K562 (cell line): ENCODE measurements around the gene MAPK13. TPM values are rescaled to one million over a fixed set of nuclear protein-coding genes. Genes with fewer than 3 reads are reported as not detected.

ENCODE experiments used
- ADNP ChIP-seq: fragments of 200-800 bp; sonication (Bioruptor generic); IDR thresholded peaks from 2 replicates; pipeline ENCODE4 v1.6.1; 2016; ENCODE audit warnings: missing genetic modification characterization, missing compliant biosample characterization
- BRD9 ChIP-seq: fragments of 450-650 bp; IDR thresholded peaks from 2 replicates; pipeline ENCODE4 v1.6.1; 2018; ENCODE audit warnings: low read depth; ENCODE audit not compliant: partially characterized antibody
- CBX1 ChIP-seq: sonication (generic); IDR thresholded peaks from 2 replicates; pipeline ENCODE4 v1.6.1; 2016; ENCODE audit warnings: antibody characterized with exemption, low read depth, mild to moderate bottlenecking
- CREB3L1 ChIP-seq: fragments of 450-650 bp; IDR thresholded peaks from 2 replicates; pipeline ENCODE4 v1.6.1; 2014; ENCODE audit warnings: low read depth, mild to moderate bottlenecking, moderate library complexity, borderline replicate concordance
- E2F5 ChIP-seq: sonication (generic); formaldehyde crosslinking; IDR thresholded peaks from 2 replicates; pipeline ENCODE4 v1.8.0; 2022; ENCODE audit warnings: mild to moderate bottlenecking, missing genetic modification reagents
- ELK3 ChIP-seq: fragments of 450-650 bp; formaldehyde crosslinking; IDR thresholded peaks from 2 replicates; pipeline ENCODE4 v1.4.0; 2020; ENCODE audit warnings: mild to moderate bottlenecking
- ETV1 ChIP-seq: fragments of 450-650 bp; conservative IDR thresholded peaks from 2 replicates; pipeline ENCODE4 v1.6.1; 2016; ENCODE audit warnings: missing genetic modification characterization, control low read depth, low read depth, missing compliant biosample characterization
- FOXA3 ChIP-seq, 2 experiments: fragments of 450-650 bp in 1 of 2; sonication (generic) in 1 of 2; formaldehyde crosslinking; IDR thresholded peaks in 1 of 2; conservative IDR thresholded peaks in 1 of 2; 2 replicates each; pipeline versions ENCODE4 v1.4.0 to v1.8.0; 2020 to 2022; ENCODE audit warnings: mild to moderate bottlenecking in 2 of 2, missing genetic modification reagents in 1 of 2
- KDM2B ChIP-seq: fragments of 250-450 bp; sonication (Bioruptor Pico); IDR thresholded peaks from 2 replicates; pipeline ENCODE4 v1.8.0; 2021; ENCODE audit warnings: mild to moderate bottlenecking, moderate library complexity
- MED1 ChIP-seq: sonication (generic); formaldehyde crosslinking; IDR thresholded peaks from 2 replicates; pipeline ENCODE4 v1.8.1; 2023; ENCODE audit warnings: missing genetic modification reagents, borderline replicate concordance
- NCOA2 ChIP-seq, 2 experiments: fragments of 450-650 bp; IDR thresholded peaks; 2 replicates each; pipeline ENCODE4 v1.6.1; 2018; ENCODE audit warnings: mild to moderate bottlenecking in 2 of 2, moderate library complexity in 1 of 2; ENCODE audit not compliant: partially characterized antibody in 2 of 2
- POLR2G ChIP-seq: fragments of 200-400 bp; formaldehyde crosslinking; IDR thresholded peaks from 2 replicates; pipeline ENCODE4 v1.6.1; 2017; ENCODE audit warnings: low read depth, mild to moderate bottlenecking, antibody characterized with exemption, low read length, moderate library complexity
- SIRT6 ChIP-seq: IDR thresholded peaks from one replicate; pipeline ENCODE4 v1.6.1; 2012; ENCODE audit warnings: low read depth, mild to moderate bottlenecking, control low read depth, inconsistent platforms, low read length, moderate library complexity
- THRB ChIP-seq: fragments of 450-650 bp; formaldehyde crosslinking; conservative IDR thresholded peaks from 2 replicates; pipeline ENCODE4 v1.4.0; 2022; ENCODE audit warnings: mild to moderate bottlenecking, missing genetic modification characterization
- ZHX1 ChIP-seq: fragments of 150-350 bp; conservative IDR thresholded peaks from 2 replicates; pipeline ENCODE4 v1.6.1; 2014; ENCODE audit warnings: low read length
- ZKSCAN1 ChIP-seq: fragments of 150-350 bp; IDR thresholded peaks from 2 replicates; pipeline ENCODE4 v1.6.1; 2016; ENCODE audit warnings: low read depth, low read length
- ZNF134 ChIP-seq: fragments of 250-450 bp; sonication (Bioruptor Pico); conservative IDR thresholded peaks from 2 replicates; pipeline ENCODE4 v1.4.0; 2020
- ZNF586 ChIP-seq: fragments of 450-650 bp; formaldehyde crosslinking; conservative IDR thresholded peaks from 2 replicates; pipeline ENCODE4 v1.4.0; 2020; ENCODE audit warnings: mild to moderate bottlenecking, moderate library complexity
- ZNF696 ChIP-seq: fragments of 250-450 bp; sonication (Bioruptor Pico); conservative IDR thresholded peaks from 2 replicates; pipeline ENCODE4 v1.4.0; 2020; ENCODE audit warnings: mild to moderate bottlenecking, moderate library complexity
- ZSCAN29 ChIP-seq: fragments of 450-650 bp; IDR thresholded peaks from 2 replicates; pipeline ENCODE4 v1.6.1; 2017
- polyA plus RNA-seq, 8 experiments: library from polyadenylated mRNA; depleted of rRNA in 4 of 8; stranded (reverse) in 5 of 8; unstranded in 3 of 8; fragments of >200 nt; fragmentation: Nextera tagmentation in 2 of 8; fragmentation: Illumina TruSeq in 1 of 8; extraction: Ambion mirVana in 2 of 8; extraction: Trizol in 1 of 8; gene quantifications; 2 replicates each; pipeline versions ENCODE4 v1.2.1 to v1.2.3, GENCODE V29; 2011 to 2014; ENCODE audit warnings: inconsistent platforms in 1 of 8, missing spikeins in 1 of 8
- total RNA-seq, 7 experiments: library from RNA; depleted of rRNA in 6 of 7; stranded (reverse); fragments of >200 nt in 6 of 7; fragmentation: Illumina TruSeq in 2 of 7; extraction: Trizol in 2 of 7; gene quantifications; 2 replicates each; pipeline versions ENCODE4 v1.2.1 to v1.2.3, GENCODE V29; 2011 to 2021; ENCODE audit warnings: low replicate concordance in 1 of 7

The MAPK13 gene
- total and polyA plus RNA-seq, 9 of the 15 experiments (the other 6 are each of a cell fraction or from before 2014, with no cell fraction given), result 0.03 to 2.3 (median 0.48) TPM; not detected in 1

GRCh38 chr6:36123270-36124139 is 6.8 kb upstream of the MAPK13 start (continued):
- TF ChIP-seq THRB (peak; percentile 79; the same call in 1 of the 2 replicates), BRD9 (peak; percentile 47), ELK3 (CRISPR knock-in tag) (no peak), ZKSCAN1 (peak; percentile 67; the same call in 1 of the 2 replicates), CREB3L1 (no peak), ETV1 (tag) (peak; percentile 41; the same call in 1 of the 2 replicates), MED1 (CRISPR knock-in tag) (no peak), KDM2B (CRISPR knock-in tag) (no peak), ZNF696 (CRISPR knock-in tag) (no peak), ZNF586 (CRISPR knock-in tag) (no peak), ADNP (tag) (0 out of 2 replicates have a peak, but pooled peaks have one; percentile 18), CBX1 (no peak), ZNF134 (CRISPR knock-in tag) (no peak), ZHX1 (0 out of 2 replicates have a peak, but pooled peaks have one; percentile 23), POLR2G (peak; percentile 37; the same call in 1 of the 2 replicates), NCOA2 (IDR thresholded peaks at IDR 0.05; ENCODE audit: partially characterized antibody in 2 of 2) (no peak), FOXA3 (CRISPR knock-in tag; conservative IDR thresholded peaks at IDR 0.05 in 1 of 2, IDR thresholded peaks at IDR 0.05 in 1 of 2) (no peak), SIRT6 (no peak), ZSCAN29 (no peak), E2F5 (CRISPR knock-in tag) (no peak)
